ENCODE data around the gene SORBS1.

Gene SORBS1

DNA sequence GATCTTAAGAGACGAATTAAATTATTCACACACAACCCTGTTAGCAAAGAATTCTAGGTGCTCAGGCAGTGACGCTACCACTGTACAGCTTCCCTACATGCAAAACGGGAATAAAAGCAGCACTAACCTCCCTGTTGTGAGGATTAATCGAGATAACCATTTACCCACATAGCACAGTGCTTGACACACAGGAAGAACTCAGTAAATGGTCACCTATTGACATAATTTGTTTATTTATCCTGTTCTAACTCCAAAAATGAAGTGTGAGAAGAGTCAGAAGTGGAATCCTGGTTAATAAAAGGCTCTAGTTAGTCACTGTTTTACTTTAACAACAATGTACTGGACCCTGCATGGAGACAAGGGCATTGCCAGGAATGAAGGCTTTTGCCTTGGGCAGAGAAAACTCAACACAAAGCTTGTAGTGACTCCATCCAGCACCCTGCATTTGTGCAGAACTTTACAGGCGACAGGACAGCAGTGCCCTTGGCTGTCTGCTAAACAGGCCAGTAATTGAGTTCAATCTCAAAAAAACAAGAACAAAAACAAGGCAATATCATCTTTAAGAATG lies 103.8 kb downstream of the SORBS1 start:
- no peak for DNase-seq

DNA sequence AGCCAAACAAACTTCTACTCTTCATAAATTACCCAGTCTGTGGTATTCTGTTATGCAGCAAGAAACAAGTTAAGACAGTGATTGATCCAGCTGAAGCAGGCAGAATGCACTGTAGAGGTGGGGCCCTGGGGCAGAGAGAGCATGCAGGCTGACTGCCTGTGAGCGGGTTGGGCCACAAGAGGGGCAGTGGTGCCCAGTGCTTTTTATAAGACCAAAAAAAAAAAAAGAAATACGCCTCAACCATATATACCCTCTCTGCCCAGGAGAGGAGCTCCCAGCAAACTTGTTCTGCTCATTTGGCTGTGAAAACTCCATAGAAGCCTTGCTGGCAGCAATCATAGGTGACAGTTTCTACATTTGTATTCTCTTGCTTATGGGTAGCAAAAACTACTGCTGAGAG lies 104.7 kb downstream of the SORBS1 start:
- no peak for DNase-seq

DNA sequence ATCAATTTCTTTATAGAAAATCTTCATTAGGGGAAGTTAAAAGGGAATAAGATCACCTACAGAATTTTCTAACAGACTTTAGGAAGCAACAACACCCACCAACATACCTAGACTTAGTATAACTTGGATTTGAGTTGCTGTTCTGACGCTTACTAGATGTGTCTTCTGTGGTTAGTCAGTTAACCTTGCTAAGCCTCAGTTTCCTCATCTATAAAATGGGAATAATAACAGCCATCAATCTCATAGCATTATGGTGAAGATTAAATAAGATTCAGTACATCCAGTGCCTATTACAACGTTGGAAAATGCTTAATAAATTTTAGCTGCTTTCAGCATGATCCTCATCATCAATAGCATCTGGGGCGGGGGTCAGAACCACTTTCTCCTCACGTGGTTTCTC lies 106.2 kb downstream of the SORBS1 start:
- DNase-seq, result no peak

DNA sequence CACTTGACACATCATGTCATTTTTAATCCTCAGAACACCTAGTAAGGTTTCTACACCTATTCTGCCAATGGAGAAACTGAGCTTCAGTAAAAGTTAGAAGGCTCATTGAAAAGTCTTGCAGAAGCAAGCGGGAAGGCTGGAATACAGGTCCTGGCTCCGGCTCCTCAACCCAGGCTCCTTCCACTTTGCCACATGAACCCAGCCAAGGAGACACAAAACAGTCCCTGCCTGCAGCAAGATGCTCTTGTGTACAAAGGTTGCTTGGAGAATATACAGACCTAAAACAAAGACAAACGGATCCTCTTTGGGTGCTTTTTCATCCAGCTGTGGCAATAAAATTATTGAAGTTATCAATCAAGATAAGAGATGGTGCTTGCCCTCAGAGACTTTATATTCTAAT lies 106.8 kb downstream of the SORBS1 start:
- DNase-seq, result no peak

DNA sequence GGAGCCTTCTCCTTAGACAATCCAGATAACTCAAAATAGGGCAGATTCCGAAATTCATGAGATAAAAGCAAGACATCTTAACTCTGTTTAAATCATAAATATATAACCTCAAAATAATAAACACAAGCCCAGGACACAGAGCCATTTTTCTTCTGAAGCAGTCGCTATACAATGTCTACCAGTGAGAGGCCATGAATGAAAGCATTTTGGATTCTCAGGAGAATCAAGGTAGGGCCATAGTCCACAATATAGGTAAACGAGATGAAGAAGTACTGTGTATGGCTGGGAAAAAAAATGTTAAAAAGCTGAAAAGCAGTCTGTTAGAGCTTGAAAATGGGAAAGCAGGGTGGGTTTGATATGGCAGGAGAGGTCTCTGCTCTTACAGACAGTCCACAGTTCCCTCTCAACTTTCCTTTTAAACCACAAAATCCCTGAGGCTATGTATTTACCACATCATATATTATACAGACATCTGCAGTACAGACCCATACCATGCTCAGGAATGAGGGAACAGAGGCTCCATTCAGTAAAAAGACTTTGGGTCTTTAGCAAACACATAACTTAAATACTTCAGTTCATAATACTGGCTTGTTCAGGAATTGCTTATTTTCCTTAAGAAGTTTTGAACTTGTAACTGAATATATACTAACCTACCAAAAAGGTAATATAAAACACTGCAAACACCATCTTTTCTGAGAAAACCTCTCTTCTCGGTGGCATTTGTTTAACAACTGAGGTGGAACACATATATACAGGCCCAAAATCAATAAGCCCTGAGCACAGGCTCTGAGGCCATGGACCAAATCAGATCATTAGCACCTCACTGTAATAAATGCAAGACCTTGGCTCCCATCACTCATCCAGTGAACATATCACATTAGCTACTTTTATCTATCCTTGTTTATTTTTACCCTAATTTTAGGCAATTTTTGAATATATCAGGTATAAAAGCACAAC lies 109.3 kb downstream of the SORBS1 start:
- peak in 1 of 2 experiments; percentile 27 for DNase-seq

DNA sequence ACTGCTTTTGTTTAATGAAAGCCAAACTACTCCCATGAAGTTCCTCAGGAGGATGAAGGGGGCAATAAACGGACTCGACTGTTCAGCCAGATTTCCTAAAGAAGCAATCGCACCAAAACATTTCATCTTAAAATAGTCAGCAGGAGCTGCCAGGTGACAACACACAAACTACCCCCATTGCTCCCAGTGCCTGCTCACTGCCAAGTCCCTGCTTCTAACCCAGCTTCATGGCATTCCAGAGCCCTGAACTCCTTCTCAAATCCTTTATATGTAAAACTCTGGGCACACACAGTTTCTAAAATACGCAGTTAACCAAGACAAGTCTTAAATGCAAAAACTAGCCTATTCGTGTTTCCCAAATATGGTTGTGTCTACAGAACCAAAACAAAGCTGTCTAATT lies 110.0 kb downstream of the SORBS1 start:
- no peak for DNase-seq

DNA sequence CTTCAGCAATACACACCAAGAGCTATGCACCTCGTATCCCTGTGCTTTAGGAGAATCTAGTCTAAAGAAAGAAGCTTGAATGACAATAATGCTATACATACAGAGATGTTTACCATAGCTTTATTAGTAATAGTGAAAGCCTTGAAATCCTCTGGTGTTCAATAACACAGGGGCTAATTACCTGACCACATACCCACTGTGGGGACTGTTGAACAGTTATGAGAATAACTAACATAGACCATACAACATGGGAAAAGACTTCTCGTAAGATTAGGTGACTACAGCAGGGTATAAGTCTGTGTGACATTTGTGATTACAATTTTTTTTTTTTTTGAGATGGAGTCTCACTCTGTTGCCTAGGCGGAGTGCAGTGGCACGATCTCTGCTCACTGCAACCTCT lies 111.0 kb downstream of the SORBS1 start:
- DNase-seq, result no peak

DNA sequence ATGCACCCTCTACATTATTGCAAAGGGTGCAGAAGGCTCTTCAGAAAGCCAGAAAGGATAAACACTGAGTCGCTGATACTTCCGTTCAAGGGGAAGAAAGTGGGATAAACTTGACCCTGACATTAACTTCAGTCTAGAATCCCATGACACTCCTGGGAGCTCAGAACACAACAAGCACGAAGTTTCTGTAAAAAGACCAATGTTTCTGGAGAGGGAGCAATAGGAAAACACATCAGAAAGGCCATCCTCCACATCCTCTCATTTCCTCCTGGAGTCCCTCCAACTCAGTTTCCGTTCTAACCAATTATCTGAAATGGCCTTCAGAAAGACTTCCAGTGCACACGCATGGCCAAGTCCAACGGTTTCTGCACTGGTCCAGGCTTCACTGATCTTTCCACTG lies 113.5 kb downstream of the SORBS1 start:
- no peak for DNase-seq

DNA sequence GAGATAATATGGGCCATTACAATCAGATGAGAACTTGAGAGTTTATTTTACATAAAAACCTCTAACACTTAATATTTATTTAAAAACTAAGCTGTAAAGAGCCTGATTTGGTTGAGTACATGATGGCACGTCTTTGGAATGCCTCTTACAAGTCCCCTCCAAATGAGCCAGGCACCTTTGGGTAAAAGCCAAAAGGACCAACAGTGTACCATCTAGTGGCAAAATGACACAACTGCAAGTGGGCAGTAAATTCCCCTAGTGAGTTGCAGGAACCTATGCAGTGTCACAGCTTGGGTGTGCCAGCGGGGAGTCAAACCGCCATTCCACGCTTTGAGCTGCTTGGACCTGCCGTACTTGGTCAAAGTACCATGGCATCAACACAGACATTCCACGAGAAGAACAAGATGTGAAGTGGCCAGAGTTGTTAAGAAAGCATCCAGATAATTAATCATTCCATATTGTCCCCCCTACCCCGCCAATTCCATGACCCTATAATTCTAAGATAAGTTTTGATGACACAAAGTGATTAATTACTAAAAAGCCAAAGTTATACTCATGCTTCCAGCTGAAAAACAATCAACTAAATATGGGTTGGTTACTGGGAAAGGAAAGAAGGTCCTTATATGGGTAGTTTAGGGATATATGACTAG lies 115.2 kb downstream of the SORBS1 start:
- DNase-seq, result peak; percentile 17 to 60

DNA sequence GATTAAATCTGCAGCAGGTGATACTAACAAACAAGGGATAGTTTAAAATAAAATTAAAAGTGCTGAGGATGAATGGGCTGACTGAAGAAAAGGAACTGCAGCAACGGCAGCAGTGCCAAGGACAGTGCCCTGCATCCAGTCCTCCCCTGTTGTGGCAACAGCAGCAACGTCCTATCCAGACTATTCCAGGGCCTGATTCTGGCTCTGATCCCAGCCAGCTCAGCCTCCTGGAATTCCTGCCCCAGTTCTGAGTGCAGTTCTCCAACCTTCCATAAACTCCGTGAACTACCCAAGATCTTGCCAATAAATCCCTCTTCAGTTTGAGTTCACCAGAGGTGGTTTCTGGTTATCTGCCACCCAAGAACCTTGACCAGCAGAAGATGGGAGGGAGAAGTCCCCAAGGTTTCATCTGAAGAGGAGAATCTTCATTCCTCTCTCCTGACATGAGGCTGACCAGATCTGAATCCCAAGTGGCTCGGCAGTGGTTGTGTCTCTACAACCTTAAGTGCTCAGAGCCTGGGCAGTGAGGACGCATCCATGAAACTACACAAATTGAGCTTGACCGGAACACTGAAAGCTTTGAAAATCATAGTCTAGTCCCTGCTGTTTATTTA lies 115.8 kb downstream of the SORBS1 start:
- DNase-seq, result no peak

DNA sequence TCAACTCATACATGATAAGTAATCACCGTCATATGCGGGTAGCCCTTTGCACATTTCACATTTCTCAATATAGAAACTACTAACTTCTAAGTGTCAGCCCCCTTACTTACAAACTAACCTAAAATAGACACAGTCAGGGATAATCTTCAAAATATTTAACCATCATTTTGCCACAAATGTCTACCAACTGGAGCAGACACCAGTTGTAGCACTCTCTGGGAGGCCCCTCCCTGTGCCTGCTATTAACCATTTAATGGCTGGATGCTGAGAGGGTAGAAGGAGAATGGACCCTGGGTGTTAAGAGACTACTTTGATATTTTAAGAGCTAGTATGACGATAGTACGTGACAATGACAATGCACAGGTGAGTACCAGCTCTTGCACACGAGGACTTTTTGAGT lies 116.4 kb downstream of the SORBS1 start:
- DNase-seq, result no peak

DNA sequence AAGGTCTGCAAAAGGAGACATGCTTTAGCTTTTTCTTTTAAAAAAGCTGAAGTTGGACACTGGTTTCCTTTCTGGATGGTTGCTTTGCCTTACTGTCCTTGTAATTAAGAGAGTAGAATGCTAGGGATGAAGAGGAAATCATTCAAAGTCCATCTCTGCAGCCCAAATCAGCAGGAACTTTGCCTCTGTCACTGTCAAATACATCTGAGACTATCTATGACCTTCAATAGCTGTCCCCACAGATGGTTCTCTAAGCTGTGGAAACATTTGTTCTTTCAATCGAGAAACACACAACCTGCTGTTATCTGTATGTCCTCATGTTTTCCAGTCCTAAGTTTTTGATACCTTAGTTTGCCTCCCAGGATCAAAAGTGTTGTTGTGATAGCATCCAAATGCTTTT lies 117.5 kb downstream of the SORBS1 start:
- DNase-seq, result no peak

DNA sequence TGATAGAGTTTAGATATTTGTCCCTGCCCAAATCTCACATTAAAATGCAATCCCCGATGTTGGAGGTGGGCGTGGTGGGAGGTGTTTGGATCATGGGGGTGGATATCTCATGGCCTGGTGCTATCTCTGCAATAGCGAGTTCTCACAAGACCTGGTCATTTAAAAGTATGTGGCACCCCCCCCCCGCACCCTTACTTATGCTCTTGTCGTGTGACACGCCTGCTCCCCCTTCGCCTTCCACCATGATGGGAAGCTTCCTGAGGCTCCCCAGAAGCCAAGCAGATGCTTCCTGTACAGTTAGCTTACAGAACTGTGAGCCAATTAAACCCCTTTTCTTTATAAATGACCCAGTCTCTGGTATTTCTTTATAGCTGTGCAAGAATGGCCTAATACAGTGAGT lies 118.8 kb downstream of the SORBS1 start:
- DNase-seq, result no peak

DNA sequence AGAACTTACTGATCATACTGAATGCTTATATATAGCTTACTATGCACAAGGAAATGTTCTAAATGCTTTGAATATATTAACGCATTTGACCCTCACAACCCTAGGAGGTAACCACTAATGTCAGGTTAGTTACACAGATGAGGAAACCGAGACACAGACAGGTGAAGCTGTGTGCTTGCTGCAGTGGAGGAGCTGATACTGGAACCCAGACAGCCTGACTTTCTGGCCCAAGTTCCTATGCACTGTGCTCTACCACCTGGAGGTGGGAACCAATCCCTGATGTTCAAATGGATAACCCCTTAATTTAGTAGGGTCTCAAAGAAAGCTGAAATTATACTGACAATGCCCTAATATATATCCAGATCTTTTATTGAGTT lies 119.6 kb downstream of the SORBS1 start:
- no peak for DNase-seq

DNA sequence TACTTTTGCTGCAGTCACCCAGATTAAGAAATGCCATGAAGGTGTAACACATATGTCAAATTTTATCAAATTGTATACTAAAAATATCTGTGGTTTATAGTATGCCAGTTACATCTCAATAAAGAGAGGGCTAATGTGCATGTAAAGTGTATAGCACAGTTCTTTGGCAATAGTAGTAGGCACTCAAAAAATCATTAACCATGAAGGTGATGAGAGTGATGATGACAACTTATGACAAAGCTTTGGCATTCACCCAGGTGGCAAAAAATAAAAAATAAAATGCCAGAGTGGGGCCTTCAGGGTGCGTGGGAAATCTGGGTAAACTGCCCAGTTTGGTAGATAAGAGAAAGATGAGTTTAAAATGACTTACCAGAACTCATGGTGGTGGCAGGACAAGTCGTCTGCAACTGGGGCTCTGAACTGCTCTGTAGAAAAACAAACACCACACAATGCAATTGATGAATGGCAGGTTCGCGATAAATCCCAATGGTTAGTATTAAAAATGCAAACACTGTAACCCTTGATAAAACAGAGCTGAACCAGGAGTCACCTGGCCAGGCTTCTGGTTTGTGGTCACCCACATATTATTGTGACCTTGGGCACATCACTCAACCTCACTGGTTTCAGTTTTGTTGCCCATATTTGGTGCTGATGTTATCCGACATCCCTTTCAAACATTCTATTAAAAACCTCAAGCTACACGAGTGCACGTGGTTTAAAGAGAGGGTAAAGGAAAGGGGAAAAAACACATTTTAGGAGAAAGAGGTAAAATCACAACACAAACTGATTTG lies 120.2 kb downstream of the SORBS1 start:
- DNase-seq, result no peak

DNA sequence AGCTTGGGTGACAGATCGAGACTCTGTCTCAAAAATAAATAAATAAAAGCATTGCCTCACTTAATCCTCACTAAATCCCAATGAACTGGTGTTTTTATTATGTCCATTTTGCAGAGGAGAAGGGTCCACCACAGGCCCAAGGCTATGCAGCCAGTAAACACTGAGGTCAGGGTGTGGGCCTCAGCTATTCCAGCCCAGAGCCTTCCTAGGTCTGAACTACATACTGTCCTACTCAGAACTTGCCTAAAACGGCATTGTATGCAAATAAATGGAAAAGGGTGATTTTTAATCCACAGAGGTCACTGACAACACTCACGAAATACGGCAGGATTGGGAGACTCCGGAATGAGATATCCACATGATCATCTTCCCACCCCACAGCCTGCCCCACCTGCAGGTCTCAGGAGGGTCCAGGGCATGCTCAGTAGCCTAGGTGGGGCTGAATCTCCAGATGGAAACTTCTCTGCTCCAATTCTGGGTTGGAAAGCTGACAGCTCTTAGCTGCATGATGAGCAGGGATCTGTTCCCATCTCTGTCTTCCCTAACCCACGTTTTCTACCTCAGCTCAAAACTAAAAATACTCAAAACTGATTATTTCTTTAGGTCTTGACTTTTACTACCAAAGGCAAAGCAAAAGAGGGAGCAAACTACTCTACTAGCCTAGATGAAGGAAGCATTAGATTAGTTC lies 121.0 kb downstream of the SORBS1 start:
- no peak for DNase-seq

DNA sequence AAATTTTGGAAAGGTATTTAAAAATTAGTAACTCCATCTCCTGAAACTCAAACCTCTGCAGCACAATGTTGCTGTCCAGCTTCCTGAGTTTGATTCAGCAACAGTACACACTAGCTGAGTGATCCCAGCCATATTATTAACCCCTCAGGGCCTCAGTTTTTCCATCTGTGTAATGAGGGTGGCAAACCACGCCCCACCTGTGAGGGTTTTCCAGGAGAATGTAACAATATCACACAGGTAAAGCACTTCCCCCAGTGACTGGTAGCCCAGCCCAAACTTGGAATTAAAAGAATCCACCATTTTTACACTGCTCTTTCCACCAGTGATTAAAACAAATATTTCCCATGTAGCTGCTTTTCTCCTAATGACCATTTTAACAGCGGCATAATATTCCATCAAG lies 122.4 kb downstream of the SORBS1 start:
- no peak for DNase-seq

DNA sequence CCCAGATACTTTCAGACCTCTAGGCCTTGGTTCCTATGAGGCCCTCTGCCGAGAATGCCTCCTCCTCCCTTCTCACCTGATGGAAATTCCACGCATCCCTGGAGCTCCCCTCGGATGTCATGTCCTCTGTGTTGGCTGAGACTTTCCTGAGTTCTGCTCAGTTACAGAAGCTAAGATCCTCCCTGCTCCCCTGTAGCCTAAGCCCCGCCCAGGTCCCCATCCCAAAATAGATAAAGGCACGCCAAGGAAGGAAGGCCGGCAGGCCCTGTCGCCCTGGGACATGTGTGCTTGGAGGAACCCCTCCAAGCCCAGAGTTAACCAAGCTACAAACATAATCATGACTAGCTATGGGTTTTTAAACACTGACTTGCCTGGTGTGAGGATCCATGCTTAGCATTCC lies 123.5 kb downstream of the SORBS1 start:
- DNase-seq, result no peak

DNA sequence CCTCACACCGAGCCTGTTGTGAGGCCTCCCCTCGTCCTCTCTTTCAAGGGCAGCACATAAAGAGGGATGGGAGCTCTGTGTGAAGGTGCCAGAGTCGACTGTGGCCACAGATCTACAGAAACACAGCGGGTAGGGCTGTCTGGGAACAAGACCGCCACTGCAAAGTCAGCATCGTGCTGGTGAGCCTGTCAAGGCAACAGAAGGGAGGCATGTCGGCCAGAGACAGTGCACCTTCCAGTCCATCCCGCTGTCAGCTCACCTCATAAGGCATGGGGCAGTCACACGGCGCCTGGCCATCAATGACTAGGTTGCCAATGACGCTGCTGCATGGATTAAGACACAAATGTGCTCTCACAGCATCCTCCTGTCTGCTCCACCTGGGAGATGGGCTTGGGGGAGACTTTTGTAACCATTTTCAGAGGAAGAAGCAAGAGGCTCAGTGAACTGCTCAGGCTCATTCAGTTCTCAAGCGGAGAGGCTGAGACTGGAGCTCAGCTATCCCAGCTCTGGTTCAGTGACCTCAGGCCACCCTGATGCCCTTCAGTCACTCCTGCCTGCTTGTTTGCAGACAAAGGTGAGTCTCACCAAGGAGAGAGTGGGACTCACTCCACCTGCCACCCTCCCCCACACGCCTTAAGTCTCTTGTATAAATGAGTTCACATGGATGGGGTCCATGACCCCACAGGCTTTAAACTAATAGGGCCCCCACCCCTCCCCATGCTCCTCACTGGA lies 125.5 kb downstream of the SORBS1 start:
- no peak for DNase-seq

DNA sequence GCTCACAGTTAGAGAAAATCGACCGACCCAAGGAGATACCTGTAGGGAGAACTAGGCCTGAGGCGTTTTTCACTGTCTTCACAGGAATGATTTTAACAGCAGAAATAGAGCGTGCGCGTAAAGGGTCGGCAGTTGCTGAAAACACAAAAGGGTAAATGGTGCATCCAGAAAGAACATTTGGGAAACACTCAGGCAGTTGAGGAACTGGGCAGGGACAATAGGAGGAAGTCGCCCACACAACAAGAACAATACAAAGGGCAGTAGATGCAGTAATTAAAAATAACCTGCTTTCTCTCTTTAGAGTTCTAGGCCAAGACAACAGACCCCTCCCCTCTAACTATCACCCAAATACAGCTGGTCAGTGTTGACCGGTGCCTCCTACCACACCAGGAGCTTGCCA lies 126.6 kb downstream of the SORBS1 start:
- no peak for DNase-seq

DNA sequence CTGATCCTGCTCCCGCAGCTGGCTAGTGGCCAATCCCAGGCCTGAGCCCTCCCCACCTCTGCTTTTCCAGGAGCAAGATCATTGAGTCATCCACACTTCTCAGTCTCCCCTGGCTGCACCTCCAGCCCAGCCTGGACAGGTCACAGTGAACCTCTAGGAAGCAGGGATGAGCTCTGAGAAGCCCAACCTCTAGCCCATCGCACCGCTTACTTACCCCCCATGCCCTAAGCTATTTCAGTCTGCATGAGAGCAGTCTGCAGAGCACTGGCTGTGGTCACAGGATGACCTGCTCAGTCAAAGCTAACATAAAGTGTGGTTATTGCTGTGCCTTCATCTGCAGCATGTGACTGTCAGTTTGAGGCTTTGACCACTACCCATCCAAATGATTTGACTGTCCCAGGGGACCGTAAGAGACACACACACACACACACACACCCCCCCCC lies 129.2 kb downstream of the SORBS1 start:
- peak in 1 of 2 experiments; percentile 38 for DNase-seq

Measured in NCI-H526 (cell line).